Measurements from ENCODE around the gene GNLY. TPM values are rescaled to one million over a fixed set of nuclear protein-coding genes. Genes with fewer than 3 reads are reported as not detected.

Gene GNLY
- total RNA-seq, 1 donor = 181 TPM

DNA sequence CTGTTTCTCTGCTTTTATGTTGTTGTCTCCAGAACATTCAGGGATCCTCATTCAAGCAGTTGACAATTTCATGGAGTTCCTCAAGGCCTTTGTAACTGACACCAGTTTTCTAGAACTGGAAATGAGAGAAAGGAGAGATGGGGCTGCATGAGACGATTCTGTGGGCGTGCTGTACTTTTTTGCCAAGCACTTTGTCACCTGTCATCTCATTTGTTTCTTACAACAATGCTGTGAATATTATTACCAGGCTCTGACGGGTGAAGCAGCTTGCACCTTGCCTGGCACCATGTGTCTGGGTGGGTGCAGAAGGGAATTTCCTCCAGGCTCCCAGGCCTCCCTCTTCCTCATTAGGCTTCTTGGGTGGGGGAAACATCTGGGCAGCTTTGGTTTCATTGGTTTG lies 37.4 kb downstream of the GNLY start:
- Histone ChIP-seq H3K27me3 (ENCODE audit: insufficient read depth, low read length) (no peaks in the 10 kb centered on the region), H3K4me3 (ENCODE audit: low read length) (no peak overlapping the region), H3K4me1 (ENCODE audit: insufficient read depth, low read length) (peaks cover 17% of the 10 kb centered on the region), H3K9me3 (ENCODE audit: low read depth, low read length) (no peaks in the 10 kb centered on the region)

DNA sequence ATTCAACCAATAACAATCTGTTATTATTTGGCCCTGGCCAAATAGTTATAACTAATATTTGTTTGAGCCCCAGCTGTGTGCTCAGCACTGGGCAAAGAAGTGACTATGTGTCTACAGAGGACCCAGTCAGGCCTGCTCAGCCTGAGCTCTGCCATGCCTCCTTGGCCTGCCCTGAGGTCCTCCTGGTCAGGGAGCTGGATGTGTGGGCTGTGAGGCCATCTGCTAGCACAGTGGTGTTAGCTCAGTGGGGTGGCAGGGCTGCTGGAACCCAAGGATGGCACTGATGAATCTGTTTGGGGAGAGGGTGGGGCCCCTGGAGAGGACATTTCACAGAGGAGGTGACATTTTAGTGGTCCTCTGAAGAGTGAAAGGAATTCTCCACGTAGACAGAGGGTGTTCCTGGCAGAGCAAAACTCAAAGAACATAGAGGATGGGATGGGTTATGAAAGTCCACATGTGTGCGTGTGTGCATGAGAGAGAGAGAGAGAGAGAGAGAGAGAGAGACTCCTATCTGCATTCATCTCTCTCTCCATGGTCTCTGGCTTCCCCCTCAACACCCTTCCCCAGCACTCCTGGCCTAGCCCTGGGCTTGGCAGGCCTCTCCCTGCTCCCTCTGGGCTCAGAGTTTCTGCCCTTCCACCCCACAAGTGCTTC lies 38.4 kb downstream of the GNLY start:
- H3K27me3 ChIP-seq (ENCODE audit: insufficient read depth, low read length) = no peaks in the 10 kb centered on the region
- no peaks in the 10 kb centered on the region for H3K9me3 ChIP-seq (ENCODE audit: low read depth, low read length)
- H3K4me1 ChIP-seq (ENCODE audit: insufficient read depth, low read length) = peaks cover 17% of the 10 kb centered on the region
- no peak overlapping the region for H3K4me3 ChIP-seq (ENCODE audit: low read length)

DNA sequence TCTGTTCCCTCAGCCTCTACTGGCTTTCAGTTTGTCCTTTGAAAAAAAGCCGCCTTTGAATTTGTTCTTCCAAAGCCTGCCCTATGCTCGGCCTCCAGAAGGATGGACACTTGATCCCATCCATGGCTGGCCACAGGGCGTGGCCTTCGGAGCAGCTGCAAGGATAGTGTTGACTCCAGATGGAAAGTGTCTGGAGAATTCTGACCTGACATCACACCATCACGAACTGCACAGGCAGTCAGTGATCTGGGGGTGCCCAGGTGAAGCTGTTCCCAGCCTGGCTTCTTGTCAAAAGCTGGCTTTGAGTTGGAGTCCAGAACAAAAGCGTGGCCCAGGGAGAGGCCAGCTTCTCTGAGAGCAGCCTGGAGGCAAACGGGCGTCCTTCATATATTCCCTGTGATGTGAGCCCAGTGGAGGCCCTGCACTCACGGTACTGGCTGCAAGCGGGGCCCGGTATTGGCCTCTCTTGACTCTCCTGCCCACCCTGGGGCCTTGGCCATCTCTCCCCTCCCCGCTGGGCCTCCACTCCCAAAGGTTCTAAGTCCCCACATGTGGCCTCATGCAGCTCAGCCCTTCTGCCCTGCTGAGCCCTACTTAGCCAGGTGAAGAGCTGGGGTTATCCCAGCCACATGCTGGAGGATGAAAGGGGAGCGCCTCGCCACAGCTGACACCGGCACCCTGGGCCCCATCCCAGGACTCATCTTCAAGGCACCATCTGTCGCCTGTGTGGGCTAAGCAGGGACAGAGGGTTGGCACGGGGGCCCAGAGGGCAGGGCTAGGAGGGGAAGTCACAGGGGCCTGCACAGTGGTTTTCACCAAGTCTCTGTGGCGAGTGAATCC lies 39.2 kb downstream of the GNLY start:
- Histone ChIP-seq H3K4me3 (ENCODE audit: low read length) (no peak overlapping the region), H3K27me3 (ENCODE audit: insufficient read depth, low read length) (no peaks in the 10 kb centered on the region)

DNA sequence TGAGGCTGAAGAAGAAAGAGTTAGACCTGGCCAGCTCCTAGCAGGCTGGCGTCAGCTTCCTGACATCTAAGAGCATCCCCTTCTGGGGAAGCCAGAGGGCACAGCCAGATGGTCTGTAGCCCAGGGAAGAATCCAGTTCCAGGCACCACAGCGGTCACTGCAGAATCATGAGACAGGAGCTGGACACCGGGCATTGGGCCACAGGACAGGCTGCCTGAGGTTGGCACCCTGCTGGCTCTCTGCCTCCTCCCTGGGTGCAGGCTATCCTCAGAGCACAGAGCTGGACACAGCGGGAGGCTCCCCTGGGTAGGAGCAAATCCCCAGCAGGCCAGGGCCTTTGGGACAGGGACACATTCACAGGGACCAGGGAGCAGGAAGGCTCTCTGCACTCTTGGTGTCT lies 39.9 kb downstream of the GNLY start:
- no peaks in the 10 kb centered on the region for H3K9me3 ChIP-seq (ENCODE audit: low read depth, low read length)
- no peak overlapping the region for H3K4me3 ChIP-seq (ENCODE audit: low read length)
- H3K27me3 ChIP-seq (ENCODE audit: insufficient read depth, low read length) = no peaks in the 10 kb centered on the region
- H3K4me1 ChIP-seq (ENCODE audit: insufficient read depth, low read length) = peaks cover 6% of the 10 kb centered on the region

More for the DNA sequence above, 39.2 kb downstream of the GNLY start:
- Histone ChIP-seq H3K4me1 (ENCODE audit: insufficient read depth, low read length) (peaks cover 13% of the 10 kb centered on the region), H3K9me3 (ENCODE audit: low read depth, low read length) (no peaks in the 10 kb centered on the region)

DNA sequence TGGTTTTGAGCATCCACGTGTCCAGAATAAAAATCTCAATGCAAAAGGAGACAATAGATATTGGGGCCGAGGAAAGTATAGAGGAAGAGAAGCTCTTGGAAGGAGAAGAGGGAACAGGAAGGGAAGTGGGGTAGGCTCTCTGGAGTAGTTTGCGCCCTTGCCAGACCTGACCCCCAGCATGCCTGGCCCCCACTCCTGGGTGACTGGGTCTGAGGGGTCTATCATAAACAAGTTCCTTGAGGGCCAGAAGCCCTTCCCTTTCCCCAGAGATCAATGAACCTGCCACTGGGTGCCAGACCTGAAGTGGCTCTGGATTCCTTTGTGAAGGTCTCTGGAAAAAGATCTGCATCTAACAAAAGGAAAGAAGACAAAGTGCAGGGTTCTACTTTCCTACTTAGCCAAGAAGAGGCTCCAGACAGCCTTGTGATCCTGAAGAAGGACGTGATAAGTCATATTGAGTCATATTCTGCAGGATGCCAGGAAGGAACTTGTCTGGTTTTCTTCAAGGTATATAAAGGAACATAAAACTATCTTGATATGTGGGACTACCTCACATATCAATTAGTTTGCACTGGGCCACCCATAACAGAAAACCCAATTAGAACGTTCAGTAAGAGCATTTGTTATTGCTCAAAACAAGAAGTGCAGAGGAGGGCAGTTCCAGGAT lies 40.9 kb downstream of the GNLY start:
- no peaks in the 10 kb centered on the region for H3K4me1 ChIP-seq (ENCODE audit: insufficient read depth, low read length)
- H3K4me3 ChIP-seq (ENCODE audit: low read length) = no peak overlapping the region
- H3K9me3 ChIP-seq (ENCODE audit: low read depth, low read length) = no peaks in the 10 kb centered on the region
- H3K27me3 ChIP-seq (ENCODE audit: insufficient read depth, low read length) = no peaks in the 10 kb centered on the region

DNA sequence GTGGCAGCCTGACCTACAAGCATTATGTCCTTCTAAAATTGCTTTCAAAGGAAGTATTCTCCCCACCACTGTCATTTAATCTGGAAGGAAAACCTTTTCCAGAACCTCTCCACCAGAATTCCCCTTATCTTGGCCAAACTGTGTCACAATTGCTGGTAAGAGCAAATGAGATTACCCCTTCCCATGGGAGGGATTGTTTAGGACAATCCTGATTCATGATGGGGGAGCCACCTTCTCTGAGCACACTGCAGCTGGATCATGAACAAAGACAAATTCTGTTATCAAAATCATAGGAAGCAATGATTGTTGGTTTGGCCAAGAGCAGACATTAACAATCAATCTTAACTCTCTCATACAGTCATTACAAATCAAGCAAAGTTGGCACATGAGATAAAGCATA lies 41.5 kb downstream of the GNLY start:
- Histone ChIP-seq H3K9me3 (ENCODE audit: low read depth, low read length) (no peaks in the 10 kb centered on the region), H3K27me3 (ENCODE audit: insufficient read depth, low read length) (no peaks in the 10 kb centered on the region), H3K4me1 (ENCODE audit: insufficient read depth, low read length) (no peaks in the 10 kb centered on the region), H3K4me3 (ENCODE audit: low read length) (no peak overlapping the region)

DNA sequence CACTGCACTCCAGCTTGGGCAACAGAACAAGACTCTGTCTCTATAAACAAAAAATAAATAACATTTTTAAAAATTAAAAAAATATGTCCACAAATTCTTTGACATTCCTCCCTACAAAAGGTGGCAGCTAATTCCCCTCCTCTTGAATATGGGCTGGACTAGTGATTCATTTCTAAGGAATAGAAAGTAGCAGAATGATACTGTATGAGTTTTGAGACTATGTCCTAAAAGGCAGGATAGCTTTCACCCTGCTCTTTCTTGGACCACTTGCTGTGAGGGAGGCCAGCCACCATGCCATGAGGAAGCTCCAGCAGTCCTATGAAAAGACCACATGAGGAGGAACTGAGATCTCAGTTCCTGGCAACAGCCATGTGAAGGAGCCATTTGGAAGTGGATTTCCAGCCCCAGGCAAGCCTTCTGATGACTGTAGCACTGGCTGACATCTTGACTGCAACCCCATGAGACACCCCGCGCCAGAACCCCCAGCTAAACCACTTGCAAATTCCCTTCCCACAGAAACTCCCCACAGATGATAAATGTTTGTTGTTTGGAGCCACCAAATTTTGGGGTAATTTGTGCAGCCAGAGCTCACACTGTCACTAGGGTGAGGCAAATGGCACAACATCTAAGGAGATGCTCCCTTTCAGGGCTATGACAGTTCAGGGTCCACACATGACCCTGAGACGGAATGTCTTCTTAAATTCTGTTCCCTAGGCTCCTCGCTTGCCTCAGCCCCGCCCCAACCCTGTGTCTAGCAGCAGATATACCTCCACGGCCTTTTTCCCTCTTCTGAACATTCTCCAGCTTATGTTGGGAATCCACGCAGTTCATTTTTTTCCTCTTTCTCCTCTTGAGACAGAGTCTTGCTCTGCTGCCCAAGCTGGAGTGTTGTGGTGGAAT lies 42.5 kb downstream of the GNLY start:
- Histone ChIP-seq H3K4me1 (ENCODE audit: insufficient read depth, low read length) (no peaks in the 10 kb centered on the region), H3K27me3 (ENCODE audit: insufficient read depth, low read length) (no peaks in the 10 kb centered on the region), H3K4me3 (ENCODE audit: low read length) (no peak overlapping the region), H3K9me3 (ENCODE audit: low read depth, low read length) (no peaks in the 10 kb centered on the region)

DNA sequence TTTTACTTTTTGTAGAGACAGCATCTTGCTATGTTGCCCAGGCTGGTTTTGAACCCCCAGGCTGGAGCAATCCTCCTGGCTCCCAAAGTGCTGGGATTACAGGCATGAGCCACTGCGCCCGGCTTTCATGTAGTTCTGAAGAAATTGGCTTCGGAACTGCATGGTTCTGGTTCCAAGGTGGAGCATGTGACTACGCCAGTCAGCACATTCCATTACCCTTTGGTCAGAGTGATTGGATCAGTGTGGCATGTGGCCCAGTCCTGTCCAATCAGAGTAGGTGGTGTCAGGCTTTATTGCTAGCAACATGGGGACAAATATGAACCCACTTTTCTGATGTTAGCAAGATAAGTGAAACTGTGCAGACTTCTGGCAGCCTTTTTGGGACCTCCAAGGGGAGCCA lies 43.3 kb downstream of the GNLY start:
- Histone ChIP-seq H3K4me3 (ENCODE audit: low read length) (no peak overlapping the region), H3K9me3 (ENCODE audit: low read depth, low read length) (no peaks in the 10 kb centered on the region), H3K4me1 (ENCODE audit: insufficient read depth, low read length) (no peaks in the 10 kb centered on the region), H3K27me3 (ENCODE audit: insufficient read depth, low read length) (no peaks in the 10 kb centered on the region)

DNA sequence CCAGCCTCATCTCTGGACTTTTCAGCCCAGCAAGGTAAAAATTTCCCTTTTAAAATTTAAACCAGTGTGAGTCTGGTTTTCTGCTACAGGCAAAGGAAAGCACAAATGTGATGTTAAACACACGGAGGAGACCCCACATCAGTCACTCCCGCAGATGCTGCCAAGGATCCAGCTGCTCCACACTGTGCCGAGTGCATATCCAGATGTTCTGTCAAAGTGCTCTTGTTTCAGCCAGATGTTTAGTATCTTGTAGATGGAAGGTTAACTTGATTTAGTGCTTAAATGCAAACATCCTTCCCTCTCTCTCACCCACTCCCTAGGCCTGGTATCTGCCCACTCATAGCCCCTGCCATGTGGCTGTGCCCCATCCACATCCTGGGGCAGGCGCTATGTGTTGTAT lies 43.8 kb downstream of the GNLY start:
- H3K27me3 ChIP-seq (ENCODE audit: insufficient read depth, low read length) = peaks cover 1% of the 10 kb centered on the region
- H3K9me3 ChIP-seq (ENCODE audit: low read depth, low read length) = no peaks in the 10 kb centered on the region
- H3K4me3 ChIP-seq (ENCODE audit: low read length) = no peak overlapping the region
- H3K4me1 ChIP-seq (ENCODE audit: insufficient read depth, low read length) = no peaks in the 10 kb centered on the region

DNA sequence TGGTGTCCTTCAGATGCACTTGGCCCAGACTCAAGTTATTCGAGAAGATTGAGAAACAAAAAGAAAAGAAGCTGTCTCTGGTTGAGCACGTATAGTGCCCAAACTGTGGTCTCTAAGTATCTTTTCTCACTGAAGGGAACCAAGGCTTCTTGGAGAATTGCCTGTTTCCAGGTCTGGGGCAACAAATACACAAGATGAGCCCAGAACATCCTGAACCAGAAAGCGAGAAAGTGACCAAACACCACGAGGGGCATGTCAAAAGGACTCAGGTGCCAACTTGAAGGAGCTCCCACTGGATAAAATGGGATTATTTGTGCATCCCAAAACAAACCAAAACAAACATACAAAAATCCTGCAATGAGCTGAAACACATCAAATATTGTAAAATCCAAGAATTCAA lies 46.0 kb downstream of the GNLY start:
- Histone ChIP-seq H3K27me3 (ENCODE audit: insufficient read depth, low read length) (peaks cover 5% of the 10 kb centered on the region), H3K9me3 (ENCODE audit: low read depth, low read length) (no peaks in the 10 kb centered on the region), H3K4me1 (ENCODE audit: insufficient read depth, low read length) (peaks cover 4% of the 10 kb centered on the region), H3K4me3 (ENCODE audit: low read length) (no peak overlapping the region)

DNA sequence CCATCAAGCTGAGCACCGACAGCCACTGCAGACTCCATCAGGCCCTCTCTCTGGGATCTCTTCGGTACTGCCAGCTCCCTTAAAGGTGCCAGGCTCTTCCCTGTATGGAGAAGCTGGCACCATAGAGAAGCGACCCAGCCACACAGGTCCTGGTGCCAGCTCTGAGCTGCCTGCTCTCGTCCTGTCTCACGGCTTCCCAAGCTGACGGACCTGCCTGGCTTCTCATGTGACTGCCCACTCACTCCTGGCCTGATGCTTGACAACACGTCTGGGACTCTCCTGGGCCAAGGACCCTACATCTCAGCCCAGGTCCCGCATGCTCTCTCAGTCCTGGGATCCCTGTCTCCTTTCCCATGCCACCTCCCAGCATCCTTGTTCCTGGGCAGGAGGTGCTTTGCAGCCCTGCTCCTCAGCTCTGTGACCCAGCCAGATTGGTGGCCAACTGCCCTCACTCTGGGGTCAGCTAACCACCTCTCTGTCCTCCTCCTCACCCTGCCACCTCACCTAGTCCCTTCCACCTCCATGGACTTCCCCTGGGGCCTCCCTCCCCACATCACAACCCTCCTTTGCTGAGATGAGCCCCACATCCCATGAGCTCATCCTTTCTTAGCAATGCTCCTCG lies 47.2 kb downstream of the GNLY start:
- Histone ChIP-seq H3K4me3 (ENCODE audit: low read length) (no peak overlapping the region), H3K9me3 (ENCODE audit: low read depth, low read length) (no peaks in the 10 kb centered on the region), H3K4me1 (ENCODE audit: insufficient read depth, low read length) (peaks cover 8% of the 10 kb centered on the region), H3K27me3 (ENCODE audit: insufficient read depth, low read length) (peaks cover 5% of the 10 kb centered on the region)

DNA sequence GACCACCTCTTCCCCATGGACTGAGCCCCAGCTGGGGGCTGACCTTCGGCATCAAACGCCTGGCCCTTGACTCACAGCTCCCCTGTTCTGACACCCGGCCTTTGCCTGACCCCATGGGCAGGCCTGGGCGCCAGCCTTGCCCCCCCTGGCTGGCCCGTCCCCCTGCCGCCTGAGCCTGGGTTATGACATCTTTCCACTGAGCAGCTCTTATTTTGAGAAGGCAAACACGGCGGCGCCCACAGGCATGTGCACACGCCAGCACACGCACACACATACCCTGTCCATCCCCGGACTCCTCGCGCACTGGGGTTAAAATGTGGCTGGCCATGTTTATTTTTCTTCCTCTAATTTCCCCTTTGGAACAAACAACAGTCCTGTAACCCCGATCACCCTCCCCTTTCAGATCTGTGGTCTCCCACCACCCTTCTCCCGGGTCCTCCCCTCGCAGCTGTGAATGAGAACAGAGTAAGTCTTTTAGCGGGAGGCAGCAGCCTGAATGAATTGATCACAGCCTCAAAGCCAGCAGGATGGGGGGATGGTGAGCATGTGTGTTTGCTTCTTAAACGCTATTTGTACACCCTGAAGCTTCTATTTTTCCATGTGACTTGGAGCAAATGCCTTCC lies 47.8 kb downstream of the GNLY start:
- Histone ChIP-seq H3K4me3 (ENCODE audit: low read length) (no peak overlapping the region), H3K27me3 (ENCODE audit: insufficient read depth, low read length) (peaks cover 5% of the 10 kb centered on the region), H3K9me3 (ENCODE audit: low read depth, low read length) (no peaks in the 10 kb centered on the region), H3K4me1 (ENCODE audit: insufficient read depth, low read length) (peaks cover 8% of the 10 kb centered on the region)

DNA sequence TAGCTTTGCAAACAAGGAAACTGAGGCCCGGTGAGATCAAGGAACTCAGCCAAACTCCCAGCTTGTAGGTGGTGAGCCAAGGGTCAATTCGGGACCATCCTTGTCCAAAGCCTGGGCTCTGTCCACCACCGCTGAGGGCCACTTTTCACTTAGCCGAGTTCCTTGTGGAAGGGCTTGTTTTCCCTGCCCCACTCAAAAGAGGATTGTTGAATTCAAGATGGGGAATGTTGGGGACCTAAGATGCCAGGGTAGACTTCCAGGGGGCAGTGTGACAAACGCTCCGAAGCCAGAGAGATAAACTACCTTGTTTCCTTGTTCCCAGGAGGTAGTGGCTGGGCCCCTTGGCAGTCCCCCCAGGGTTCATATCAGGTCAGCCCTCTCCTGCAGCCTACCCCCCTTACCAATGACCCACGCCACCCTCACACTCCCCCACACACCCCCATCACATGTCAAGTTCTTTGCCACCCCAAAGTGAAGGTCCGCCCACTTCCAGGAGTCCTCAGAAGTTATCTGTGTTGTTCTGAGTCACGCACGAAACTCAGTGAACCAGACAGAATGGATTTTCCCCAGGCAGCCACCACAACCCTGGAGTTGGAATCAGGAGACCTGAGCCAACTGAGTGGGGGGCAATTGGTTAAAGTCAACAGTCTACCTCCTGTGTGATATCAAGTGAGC lies 49.3 kb downstream of the GNLY start:
- Histone ChIP-seq H3K27me3 (ENCODE audit: insufficient read depth, low read length) (peaks cover 5% of the 10 kb centered on the region), H3K4me3 (ENCODE audit: low read length) (no peak overlapping the region), H3K4me1 (ENCODE audit: insufficient read depth, low read length) (peaks cover 20% of the 10 kb centered on the region), H3K9me3 (ENCODE audit: low read depth, low read length) (no peaks in the 10 kb centered on the region)
